Activated CD4-positive, alpha-beta memory T cell treated with anti-CD3 and anti-CD28 coated beads, Interleukin-2, amount 10 ng/mL, durations not matched to agents 7 days and 5 days (primary cell): ENCODE data around the gene CST3. TPM values are rescaled to one million over a fixed set of nuclear protein-coding genes. Genes with fewer than 3 reads are reported as not detected.

ENCODE experiments used
- CTCF ChIA-PET: fragments of 350-600 bp; sonication (Branson Sonifier 250); formaldehyde crosslinking; loops from one replicate; lab custom pipeline; 2021; ENCODE audit warnings: antibody characterized with exemption, inconsistent platforms; lab: Charles Lee
- POLR2A ChIA-PET: fragments of 350-600 bp; sonication (Branson Sonifier 250); formaldehyde crosslinking; loops from one replicate; lab custom pipeline; 2021; ENCODE audit warnings: antibody characterized with exemption; lab: Charles Lee
- DNase-seq: peaks from one replicate; pipeline ENCODE4 v3.0.0-alpha.2; 2020
- H3K27ac Mint-ChIP-seq: one replicate; pipeline ENCODE4 v1.8.0; 2021; ENCODE audit warnings: mild to moderate bottlenecking, mixed read lengths
- H3K27me3 Mint-ChIP-seq: one replicate; pipeline ENCODE4 v1.8.0; 2021; ENCODE audit warnings: mixed read lengths
- H3K36me3 Mint-ChIP-seq: one replicate; pipeline ENCODE4 v1.8.0; 2021; ENCODE audit warnings: low read depth, mixed read lengths
- H3K4me1 Mint-ChIP-seq: one replicate; pipeline ENCODE4 v1.8.0; 2021; ENCODE audit warnings: mixed read lengths
- H3K4me3 Mint-ChIP-seq: one replicate; pipeline ENCODE4 v1.8.0; 2021; ENCODE audit warnings: mild to moderate bottlenecking, mixed read lengths
- H3K9me3 Mint-ChIP-seq: one replicate; pipeline ENCODE4 v1.8.0; 2021; ENCODE audit warnings: mixed read lengths
- total RNA-seq, 2 experiments: library from RNA; stranded (reverse); gene quantifications; one replicate each; pipeline ENCODE4 v1.2.3, GENCODE V29; 2021

Gene CST3
- total RNA-seq, 2 experiments from 2014 or later = 0.55 to 0.76 TPM

DNA sequence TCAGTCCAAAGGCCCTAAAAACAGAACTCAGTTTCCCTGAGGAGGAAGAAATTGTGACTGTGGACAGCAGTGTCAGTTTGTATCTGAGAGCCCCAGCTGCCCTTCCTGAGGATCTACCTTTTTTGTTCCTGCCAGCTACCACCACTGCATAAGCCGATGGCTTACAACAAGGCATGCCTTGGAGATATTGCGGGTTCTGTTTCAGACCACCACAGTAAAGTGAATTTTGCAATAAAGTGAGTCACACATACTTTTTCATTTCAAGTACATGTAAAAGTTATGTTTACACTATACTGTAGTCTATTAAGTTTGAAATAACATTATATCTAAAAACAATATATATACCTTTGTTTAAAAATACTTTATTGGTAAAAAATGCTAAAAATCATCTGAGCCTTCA lies 9.6 kb upstream of the CST3 start:
- POLR2A ChIA-PET = no interaction called here
- no peak for DNase-seq
- CTCF ChIA-PET = no interaction called here
- no peaks in the 10 kb centered on the region for H3K9me3 Mint-ChIP-seq
- H3K27me3 Mint-ChIP-seq = peaks cover 1% of the 10 kb centered on the region
- no peak overlapping the region for H3K4me3 Mint-ChIP-seq
- no peaks in the 10 kb centered on the region for H3K4me1 Mint-ChIP-seq
- H3K36me3 Mint-ChIP-seq = no peaks in the 10 kb centered on the region
- no peak overlapping the region for H3K27ac Mint-ChIP-seq

- CTCF ChIA-PET = no interaction called here
- no peak overlapping the region for H3K4me3 Mint-ChIP-seq
Measured at GRCh38 chr20:23646106-23646873, 8.5 kb upstream of the CST3 start.

DNA sequence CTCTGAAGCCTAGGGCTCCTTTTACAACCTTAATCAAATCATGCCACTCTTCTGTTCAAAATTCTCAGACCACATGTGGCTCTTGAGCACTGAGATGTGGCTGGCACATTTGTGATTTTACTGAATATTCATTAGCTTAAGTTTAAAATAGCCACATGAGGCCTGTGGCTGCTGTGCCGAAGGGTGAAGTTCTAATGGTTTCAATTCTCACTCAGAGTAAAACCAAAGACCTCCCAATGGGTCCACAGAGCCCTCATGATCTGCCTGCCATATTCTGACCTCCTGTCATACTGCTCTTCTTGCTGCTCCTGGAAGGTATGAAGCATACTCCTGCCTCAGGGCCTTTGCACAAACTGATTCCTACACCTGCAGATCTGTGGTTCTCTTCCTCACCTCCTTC lies 7.8 kb upstream of the CST3 start:
- CTCF ChIA-PET = no interaction called here
- H3K4me1 Mint-ChIP-seq = no peaks in the 10 kb centered on the region
- no peaks in the 10 kb centered on the region for H3K36me3 Mint-ChIP-seq
- POLR2A ChIA-PET = no interaction called here
- H3K9me3 Mint-ChIP-seq = no peaks in the 10 kb centered on the region
- no peak overlapping the region for H3K4me3 Mint-ChIP-seq
- no peak overlapping the region for H3K27ac Mint-ChIP-seq
- H3K27me3 Mint-ChIP-seq = peaks cover 1% of the 10 kb centered on the region
- no peak for DNase-seq

More at GRCh38 chr20:23646106-23646873, 8.5 kb upstream of the CST3 start:
- Mint-ChIP-seq H3K27ac (no peak overlapping the region), H3K4me1 (no peaks in the 10 kb centered on the region), H3K36me3 (no peaks in the 10 kb centered on the region), H3K27me3 (peaks cover 1% of the 10 kb centered on the region), H3K9me3 (no peaks in the 10 kb centered on the region)
- POLR2A ChIA-PET = no interaction called here
- DNase-seq = no peak

DNA sequence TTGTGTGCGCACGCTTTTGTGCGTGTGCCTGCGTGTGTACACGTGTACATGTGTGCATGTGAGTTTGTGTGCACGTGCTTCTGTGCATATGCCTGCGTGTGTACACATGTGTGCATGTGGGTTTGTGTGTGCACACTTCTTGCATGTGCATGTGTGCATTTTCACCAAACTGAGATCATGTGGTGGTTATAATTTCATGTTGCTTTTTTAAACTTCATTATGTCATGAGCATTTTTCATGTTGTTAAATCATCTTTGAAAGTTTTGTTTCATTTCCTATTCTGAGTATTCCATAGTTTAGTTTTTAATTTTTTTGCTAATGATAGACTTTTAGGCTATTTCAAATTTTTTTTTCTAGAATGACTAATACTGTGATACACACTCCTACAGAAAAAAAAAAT lies 6.4 kb upstream of the CST3 start:
- no peaks in the 10 kb centered on the region for H3K4me1 Mint-ChIP-seq
- no peaks in the 10 kb centered on the region for H3K9me3 Mint-ChIP-seq
- no peak for DNase-seq
- H3K4me3 Mint-ChIP-seq = no peak overlapping the region
- ChIA-PET POLR2A (no interaction called here), CTCF (no interaction called here)
- no peaks in the 10 kb centered on the region for H3K36me3 Mint-ChIP-seq
- peaks cover 4% of the 10 kb centered on the region for H3K27me3 Mint-ChIP-seq
- H3K27ac Mint-ChIP-seq = no peak overlapping the region

- no peak for DNase-seq
- Mint-ChIP-seq H3K27me3 (peaks cover 6% of the 10 kb centered on the region), H3K36me3 (no peaks in the 10 kb centered on the region), H3K4me1 (no peaks in the 10 kb centered on the region), H3K4me3 (no peak overlapping the region), H3K27ac (no peak overlapping the region), H3K9me3 (no peaks in the 10 kb centered on the region)
- ChIA-PET CTCF (no interaction called here), POLR2A (no interaction called here)
Measured at GRCh38 chr20:23643659-23644058, 5.9 kb upstream of the CST3 start.

DNA sequence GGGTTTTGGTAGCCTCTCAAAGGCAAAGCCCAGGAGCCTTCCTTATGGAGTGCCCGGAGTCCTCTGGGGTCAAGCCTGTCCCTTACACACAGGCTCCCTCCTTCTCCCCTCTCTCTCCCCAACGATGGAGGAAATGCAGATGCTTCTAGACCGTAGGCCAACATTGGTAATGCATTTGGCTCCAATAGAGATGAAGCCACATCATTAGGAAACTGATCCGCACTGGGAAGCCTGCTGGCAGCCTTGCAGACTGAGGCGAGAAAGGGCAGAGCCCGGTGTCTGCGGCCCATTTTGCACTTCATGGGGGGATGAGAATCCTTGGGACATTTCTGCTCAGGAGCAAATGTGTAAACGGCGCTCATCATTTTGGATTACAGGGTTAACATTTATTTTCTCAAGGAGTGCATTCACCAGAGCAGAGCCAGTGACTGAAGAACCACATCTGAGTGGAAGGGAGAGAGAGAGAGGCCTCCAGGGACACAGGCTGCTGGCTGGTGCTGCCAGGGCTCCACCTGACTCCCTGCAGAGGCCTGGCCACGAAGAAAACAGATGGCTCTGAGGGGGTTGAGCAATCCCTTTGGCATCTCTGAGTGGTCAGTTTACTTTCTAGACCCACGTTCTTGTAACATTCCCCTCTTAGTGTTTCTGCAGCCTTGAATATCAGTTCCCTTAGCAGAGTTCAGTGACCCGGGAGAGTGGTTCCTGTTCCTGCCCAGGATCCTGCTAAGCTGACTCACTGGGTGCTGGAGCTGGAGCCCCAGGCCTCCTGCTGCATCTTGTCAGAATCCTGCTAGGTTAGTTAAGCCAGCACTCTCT lies 4.4 kb upstream of the CST3 start:
- Mint-ChIP-seq H3K4me3 (no peak overlapping the region), H3K9me3 (no peaks in the 10 kb centered on the region), H3K36me3 (no peaks in the 10 kb centered on the region), H3K27ac (no peak overlapping the region), H3K4me1 (no peaks in the 10 kb centered on the region), H3K27me3 (peaks cover 8% of the 10 kb centered on the region)
- ChIA-PET POLR2A (no interaction called here), CTCF (no interaction called here)
- no peak for DNase-seq

DNA sequence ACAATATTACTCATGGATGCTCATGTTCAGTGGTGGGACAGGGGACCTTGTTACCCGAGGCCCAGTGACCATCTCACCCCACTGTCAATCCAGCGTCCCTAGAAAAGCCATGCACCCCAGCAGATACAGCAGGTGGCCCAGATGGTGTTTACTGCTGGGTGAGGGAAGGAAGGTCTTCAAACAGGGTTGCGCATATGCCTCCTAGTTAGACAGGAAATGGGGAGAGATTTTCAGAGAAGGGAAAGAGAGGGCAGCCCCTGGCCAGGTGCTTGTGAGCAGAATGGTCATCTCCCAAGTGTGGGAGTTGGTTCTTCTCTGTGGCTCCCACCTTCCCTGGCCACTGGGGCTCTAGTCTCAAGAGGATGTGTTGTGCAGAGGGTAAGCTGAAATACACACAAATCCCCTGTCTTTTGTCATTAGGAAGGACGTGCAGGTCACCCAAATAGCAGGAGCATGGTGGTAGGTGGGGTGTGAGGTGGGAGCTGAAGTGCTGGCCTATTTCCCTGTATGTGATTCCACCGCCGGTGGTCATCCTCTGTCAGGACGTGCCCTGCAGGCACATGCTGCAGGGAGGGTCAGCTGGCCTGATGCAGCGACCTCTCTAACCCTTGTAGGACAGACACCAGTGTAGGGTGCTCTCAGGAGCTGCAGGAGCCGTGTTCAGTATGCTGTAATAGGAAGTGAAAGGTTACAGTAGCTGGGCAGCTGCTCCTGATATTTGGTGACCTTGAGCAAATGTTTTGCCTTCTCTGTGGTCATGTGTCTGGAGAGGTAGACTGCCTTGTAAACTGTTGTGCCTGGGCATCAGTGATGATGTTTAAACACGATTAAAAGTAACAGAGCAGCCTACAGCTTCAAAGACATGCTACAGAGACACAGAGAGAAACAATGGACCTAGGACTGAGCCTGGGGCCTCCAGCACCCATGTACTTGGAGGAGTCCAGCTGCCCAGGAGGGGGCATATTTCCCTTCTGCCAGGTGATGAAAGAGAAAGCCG lies 3.2 kb upstream of the CST3 start:
- POLR2A ChIA-PET = no interaction called here

DNA sequence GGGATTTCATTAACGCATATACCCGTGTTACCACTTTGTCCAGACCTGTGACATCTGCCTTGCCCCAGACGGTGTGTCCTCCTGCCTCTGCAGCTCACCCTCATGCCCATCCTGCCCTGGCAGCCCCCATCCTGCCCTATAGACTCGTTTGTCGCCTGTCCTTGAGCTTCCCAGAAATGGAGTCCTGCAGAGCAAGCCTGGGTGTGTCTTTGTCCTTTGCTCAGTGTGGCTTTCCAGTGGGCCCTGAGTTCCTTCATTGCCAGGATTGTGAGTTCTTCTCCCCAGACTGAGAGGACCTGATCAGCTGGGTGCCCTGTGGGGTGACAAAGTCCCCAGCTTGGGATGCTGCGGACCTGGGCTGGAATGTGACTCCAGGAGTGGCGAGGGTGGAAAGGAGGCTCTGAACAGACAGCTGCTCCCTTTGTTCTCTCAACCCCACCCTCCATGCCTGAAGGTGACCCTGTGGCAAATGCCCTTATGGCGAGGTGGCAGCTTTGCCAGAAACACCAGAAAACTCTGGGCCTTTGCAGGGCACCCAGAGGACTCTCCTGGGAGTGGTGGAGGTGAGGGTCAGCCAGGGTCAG lies 2.4 kb upstream of the CST3 start:
- H3K27ac Mint-ChIP-seq = no peak overlapping the region
- H3K4me3 Mint-ChIP-seq = no peak overlapping the region

More for the DNA sequence above, 3.2 kb upstream of the CST3 start:
- Mint-ChIP-seq H3K9me3 (no peaks in the 10 kb centered on the region), H3K4me1 (peaks cover 3% of the 10 kb centered on the region), H3K27ac (no peak overlapping the region), H3K36me3 (no peaks in the 10 kb centered on the region), H3K27me3 (peaks cover 19% of the 10 kb centered on the region), H3K4me3 (no peak overlapping the region)
- DNase-seq = no peak
- CTCF ChIA-PET = no interaction called here

DNA sequence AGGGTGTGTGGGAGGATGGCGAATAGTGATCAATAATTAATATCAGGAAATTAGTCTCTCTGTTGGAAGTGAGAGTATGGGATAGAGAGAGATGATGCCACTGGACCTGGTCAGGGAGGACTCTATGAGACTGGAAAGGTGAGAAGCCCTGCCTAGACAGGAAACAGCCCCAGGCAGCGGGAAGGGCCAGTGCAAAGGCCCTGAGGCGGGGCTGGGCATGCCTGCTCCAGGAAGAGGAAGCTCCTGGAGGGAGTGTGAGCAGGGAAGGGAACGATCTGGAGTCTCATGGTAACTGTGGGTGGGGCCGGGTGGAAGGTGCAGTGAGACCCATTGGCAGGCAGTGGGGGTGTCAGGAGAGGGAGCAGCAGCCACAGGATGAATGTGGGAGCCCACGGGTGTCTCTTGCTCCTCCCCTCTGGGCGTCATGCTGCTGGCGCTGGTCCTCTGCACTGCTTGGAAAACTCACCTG lies 1.8 kb upstream of the CST3 start:
- Mint-ChIP-seq H3K27me3 (peaks cover 22% of the 10 kb centered on the region), H3K9me3 (no peaks in the 10 kb centered on the region), H3K36me3 (no peaks in the 10 kb centered on the region), H3K4me1 (peaks cover 3% of the 10 kb centered on the region), H3K4me3 (no peak overlapping the region), H3K27ac (no peak overlapping the region)
- ChIA-PET POLR2A (no interaction called here), CTCF (no interaction called here)
- no peak for DNase-seq

More for the DNA sequence above, 2.4 kb upstream of the CST3 start:
- Mint-ChIP-seq H3K9me3 (no peaks in the 10 kb centered on the region), H3K4me1 (peaks cover 3% of the 10 kb centered on the region), H3K27me3 (peaks cover 18% of the 10 kb centered on the region), H3K36me3 (no peaks in the 10 kb centered on the region)
- ChIA-PET CTCF (no interaction called here), POLR2A (no interaction called here)
- DNase-seq = no peak

- Mint-ChIP-seq H3K4me3 (no peak overlapping the region), H3K36me3 (no peaks in the 10 kb centered on the region), H3K9me3 (no peaks in the 10 kb centered on the region), H3K4me1 (peaks cover 3% of the 10 kb centered on the region), H3K27me3 (peaks cover 22% of the 10 kb centered on the region), H3K27ac (no peak overlapping the region)
- CTCF ChIA-PET = no interaction called here
- POLR2A ChIA-PET = no interaction called here
- no peak for DNase-seq
Measured at GRCh38 chr20:23638309-23638708, 554 bp upstream of the CST3 start.

DNA sequence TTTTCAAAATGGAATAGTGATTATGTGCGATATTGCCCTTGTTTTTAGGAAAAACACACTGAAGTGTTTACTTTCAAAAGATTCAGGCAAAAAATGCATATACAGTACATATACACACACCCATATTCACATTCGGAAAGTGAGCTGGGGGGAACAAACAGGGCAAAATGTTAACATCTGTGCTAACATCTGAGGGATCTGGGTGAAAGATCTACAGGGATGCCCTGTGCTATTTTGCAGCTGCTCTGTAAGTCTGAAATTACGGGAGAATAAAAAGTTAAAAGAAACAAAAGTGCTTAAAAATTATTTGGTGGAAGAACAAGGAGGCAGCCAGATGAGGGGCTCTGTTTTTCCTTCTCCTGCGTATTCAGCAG lies 860 bp downstream of the CST3 start:
- no peak for DNase-seq
- ChIA-PET CTCF (no interaction called here), POLR2A (no interaction called here)

DNA sequence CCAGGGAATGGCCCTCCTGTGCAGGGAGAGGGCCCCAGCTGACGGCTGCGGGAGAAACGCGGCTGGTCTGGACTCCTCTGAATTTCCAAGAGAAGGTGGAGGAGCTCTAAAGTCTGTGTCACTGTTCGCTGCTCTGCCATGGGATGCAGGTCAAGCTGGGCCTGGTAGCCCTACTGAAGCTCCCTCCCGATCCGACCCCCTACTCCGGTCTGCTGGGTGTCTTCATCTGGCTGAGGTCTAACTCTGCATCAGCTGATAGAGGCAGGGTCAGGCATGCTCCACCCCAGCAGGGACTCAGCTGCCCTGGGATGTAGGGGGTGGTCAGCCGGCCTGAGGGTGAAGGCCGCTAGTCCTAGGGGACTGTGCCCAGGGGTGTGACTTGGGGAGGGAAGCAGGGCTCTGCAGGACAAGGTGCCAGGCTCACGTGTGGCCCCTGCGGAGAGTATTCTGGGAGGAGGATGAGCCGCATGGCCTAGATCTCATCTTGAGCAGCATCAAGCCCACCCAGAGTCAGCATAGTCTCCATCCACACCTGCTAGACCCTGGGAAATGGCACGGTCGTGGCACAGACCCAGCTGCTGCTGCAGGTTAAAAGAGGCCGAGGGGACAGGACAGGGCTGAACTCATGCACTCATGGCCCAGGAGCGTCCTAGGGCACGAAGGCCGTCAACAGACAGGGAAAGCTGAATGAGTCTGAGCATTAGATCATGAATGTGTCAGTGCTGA lies 1.4 kb downstream of the CST3 start:
- no peak for DNase-seq
- Mint-ChIP-seq H3K27me3 (peaks cover 22% of the 10 kb centered on the region), H3K27ac (no peak overlapping the region), H3K4me3 (no peak overlapping the region), H3K4me1 (peaks cover 3% of the 10 kb centered on the region), H3K36me3 (no peaks in the 10 kb centered on the region), H3K9me3 (no peaks in the 10 kb centered on the region)
- CTCF ChIA-PET = no interaction called here
- POLR2A ChIA-PET = no interaction called here

More for the DNA sequence above, 860 bp downstream of the CST3 start:
- Mint-ChIP-seq H3K27me3 (peaks cover 22% of the 10 kb centered on the region), H3K27ac (no peak overlapping the region), H3K4me1 (peaks cover 3% of the 10 kb centered on the region), H3K9me3 (no peaks in the 10 kb centered on the region), H3K36me3 (no peaks in the 10 kb centered on the region), H3K4me3 (no peak overlapping the region)
